Renal cortex interstitium (tissue), 11 donors: ENCODE data around the gene ATXN1. TPM values are rescaled to one million over a fixed set of nuclear protein-coding genes. Genes with fewer than 3 reads are reported as not detected.
A peak's percentile ranks its signal among the peaks of the same experiment; 100 is the strongest.
"Not testable (repeated sequence)": the region's sequence is repeated elsewhere in the genome, so short reads cannot be mapped to it uniquely, and the experiment has no call there.

Experiments
- DNase-seq, 11 donors: peaks; one replicate each; pipeline ENCODE4 v3.0.0-alpha.2; 2013; ENCODE audit warnings: low read depth in 9 of 11, low spot score in 4 of 11; ENCODE audit errors: extremely low read depth in 1 of 11
- polyA plus RNA-seq, 3 donors: library from polyadenylated mRNA; unstranded; fragments of 120-200 nt; gene quantifications; one replicate each; pipeline ENCODE4 v1.2.1, GENCODE V29; 2013; ENCODE audit not compliant: insufficient read length in 3 of 3

Gene ATXN1
- polyA plus RNA-seq, 3 donors, result 19.3 to 21.9 (median 19.4) TPM

DNA sequence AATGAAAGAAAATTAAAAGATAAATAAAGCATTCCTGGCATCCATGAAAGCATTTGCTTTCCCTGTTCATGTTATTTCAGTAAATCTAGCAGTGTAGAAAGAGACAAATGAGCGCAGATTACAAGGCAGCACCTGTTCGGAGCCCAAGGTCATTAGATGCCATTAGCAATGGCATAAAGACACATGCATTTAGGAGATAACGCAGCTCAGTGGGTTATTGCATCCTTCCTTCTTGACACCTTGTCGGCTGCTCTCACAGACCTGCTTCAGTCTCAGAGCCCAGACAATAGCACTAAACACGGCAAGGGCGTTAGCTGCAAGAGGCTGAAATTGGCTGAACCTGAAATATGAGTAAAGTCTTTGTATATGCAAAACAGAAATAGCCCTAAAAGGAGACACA is 140.3 kb downstream of the ATXN1 start:
- no peak for DNase-seq

DNA sequence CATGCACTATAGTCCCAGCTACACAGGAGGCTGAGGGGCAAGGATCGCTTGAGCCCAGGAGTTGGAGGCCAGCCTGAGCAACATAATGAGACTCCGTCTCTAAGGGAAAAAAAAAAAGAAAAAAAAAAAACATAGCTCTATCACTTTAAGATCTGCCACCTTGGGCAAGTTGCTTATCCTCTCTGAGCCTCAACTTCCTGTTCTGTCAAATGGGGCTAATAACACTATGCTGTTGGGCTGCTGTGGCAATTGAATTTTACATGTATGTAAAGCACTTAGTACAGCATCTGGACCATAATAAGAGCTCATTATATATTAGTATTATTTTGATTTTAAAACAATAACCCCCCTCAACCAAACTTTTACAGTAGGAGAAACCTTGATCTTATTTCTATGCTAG is 141.5 kb downstream of the ATXN1 start:
- no peak for DNase-seq

DNA sequence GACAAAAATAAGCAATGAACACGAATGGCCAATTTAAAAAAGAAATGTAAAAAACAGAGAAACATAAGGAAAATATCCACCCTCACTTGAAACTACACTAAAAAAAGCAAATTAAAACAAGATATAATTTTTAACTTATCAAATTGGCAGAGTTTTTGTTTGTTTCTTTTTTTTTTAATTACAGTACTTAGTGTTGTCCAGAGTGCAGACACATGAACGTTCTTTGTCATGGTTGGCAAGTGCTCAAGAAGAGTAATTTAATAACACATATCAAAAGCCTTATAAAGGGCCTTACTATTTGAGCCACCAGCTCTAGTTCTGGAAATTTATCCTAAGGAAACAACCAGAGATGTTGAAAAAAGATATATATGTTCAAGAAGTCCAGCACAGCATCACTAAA is 142.3 kb downstream of the ATXN1 start:
- DNase-seq, result peak in 7 of 11 donors; percentile 24 to 62 (median 53)

DNA sequence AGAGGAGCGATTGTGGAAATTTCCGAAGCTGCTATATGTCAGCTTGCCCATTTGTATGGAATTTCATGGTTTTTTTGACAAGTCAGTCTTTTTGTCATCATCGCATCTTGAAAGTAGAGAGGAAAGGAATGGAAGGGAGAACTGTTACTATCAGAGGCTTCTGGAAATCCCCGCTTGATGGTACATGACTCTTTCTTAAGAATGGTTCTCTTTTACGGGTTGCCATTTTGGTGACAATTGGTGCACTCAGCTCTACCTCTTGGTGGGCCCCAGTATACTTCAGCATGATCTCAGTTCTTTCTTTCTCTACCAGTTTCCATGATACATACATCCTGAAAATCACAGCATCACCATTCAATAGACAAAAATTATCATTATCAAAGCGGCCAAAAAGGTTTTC is 146.0 kb downstream of the ATXN1 start:
- not testable (repeated sequence) for DNase-seq

DNA sequence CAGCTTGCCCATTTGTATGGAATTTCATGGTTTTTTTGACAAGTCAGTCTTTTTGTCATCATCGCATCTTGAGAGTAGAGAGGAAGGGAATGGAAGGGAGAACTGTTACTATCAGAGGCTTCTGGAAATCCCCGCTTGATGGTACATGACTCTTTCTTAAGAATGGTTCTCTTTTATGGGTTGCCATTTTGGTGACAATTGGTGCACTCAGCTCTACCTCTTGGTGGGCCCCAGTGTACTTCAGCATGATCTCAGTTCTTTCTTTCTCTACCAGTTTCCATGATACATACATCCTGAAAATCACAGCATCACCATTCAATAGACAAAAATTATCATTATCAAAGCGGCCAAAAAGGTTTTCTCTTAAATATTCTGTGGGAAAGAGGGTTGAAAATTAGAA is 147.1 kb downstream of the ATXN1 start:
- DNase-seq, result not testable (repeated sequence)

DNA sequence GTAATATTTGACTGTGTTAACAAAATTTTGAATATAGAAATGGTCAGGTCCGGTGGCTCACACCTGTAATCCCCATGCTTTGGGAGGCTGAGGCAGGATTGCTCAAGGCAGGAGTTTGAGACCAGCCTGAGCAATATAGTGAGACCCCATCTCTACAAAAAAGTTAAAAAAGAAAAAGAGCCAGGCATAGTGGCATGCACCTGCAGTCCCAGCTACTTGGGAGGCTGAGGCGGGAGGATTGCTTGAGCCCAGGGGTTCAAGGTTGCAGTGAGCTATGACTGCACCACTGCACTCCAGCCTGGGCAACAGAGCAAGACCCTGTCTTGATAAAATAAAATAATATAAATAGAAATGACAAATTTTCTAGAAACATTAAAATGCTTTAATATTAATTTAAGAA is 147.8 kb downstream of the ATXN1 start:
- not testable (repeated sequence) for DNase-seq

DNA sequence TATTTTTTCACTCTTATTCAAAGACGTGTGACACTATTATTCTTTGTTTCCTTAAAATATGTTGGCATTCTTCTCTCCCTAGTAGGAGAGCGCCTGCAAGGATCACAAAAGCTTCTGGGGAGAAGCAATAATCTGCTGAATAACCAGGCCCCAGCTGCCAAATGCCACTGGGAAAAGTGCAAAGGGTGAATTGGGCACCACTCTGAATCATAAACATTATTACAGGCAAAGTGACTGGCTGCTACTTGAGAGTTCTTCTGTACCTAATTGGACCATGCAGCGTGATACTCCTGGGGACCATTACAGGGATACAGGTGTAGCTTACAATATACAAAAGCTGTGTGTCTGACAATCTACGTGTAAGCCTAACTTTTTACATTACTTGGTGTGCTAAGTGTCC is 152.8 kb downstream of the ATXN1 start:
- no peak for DNase-seq

DNA sequence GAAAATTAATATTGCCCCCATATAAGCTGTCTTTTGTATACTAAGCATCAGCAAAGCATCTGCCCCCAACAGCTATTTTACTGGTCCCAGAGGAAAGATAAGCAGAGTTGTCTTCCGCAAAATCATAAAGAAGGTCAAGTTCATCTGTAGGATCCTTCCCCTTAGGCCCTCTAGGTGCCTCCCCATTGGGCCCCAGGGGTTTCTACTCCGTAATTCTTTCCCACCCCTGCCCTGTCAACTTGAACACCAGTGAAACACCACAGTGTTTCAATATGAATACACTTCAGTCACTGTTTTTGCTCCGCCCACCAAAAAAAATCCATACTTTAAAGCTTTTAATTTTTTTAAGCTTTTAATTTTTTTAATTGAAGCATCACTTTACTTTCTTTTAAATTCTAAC is 159.2 kb downstream of the ATXN1 start:
- no peak for DNase-seq

DNA sequence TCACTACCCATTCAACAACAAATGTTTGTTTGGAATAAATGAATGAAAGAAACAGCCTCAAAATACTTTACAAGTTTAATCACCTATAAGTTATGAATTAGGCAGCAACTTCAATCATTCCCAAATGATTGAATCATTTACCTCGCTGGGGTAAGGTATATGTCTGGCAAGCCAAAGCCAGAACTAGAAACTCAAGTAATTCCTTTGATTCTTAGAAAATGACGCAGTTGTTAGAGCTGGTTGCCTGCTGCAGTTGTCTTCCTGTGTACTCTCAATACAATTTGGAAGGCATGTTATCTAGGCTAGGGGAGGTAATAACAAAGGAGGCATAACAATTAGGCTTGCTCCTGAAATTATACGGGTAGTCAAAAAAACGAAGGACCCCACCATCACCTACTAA is 160.6 kb downstream of the ATXN1 start:
- no peak for DNase-seq

DNA sequence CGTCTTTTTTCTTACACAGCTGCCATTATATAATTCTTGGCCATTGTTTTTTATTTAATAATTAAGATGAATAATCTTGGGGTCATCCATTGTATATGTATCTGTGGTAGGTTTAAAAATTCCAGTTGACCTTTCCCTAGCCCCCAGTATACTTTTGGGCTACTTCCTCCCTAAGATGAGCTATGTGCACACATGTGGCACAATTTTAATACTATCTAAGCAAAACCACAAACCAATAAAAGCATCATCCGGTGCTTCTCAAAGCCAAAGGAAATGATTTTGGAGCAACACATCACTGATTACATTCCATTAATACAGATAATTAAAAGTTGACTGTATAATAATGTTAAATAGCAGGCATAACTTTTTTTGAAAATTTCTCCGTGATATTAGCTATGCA is 161.2 kb downstream of the ATXN1 start:
- no peak for DNase-seq

DNA sequence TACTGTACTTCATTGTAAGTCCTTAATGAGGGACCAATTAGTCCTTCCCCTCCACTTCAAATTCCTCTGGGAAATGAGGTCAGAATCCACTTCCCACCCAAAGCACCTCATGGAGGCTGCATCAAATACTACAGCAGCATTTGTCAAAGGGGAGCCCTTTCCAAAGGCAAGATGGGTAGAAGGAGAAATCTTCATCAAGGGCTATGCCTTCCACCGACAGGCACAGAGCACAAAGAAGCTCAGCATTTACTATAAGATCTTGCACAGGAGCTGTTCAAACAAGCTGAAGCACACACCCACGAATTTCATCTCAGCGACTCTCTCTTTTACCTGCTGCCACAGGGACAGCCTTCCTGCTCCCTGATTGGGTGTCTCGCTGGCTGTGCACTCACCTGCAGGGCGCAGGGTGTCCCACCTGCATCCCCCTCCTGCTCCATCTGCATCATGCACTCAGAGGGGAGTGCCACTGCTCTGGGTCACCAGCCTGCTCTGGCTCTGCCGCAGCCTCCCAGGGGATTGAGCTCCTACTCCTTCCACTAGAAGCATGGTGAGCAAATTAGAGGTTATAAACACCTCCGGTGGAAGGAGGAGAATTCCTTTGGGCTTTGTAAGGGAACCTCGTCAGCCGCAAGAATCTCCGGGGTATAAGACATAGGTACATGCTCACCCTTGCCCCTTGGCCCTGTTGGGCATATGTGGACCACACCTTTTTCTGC is 164.5 kb downstream of the ATXN1 start:
- DNase-seq, result no peak

DNA sequence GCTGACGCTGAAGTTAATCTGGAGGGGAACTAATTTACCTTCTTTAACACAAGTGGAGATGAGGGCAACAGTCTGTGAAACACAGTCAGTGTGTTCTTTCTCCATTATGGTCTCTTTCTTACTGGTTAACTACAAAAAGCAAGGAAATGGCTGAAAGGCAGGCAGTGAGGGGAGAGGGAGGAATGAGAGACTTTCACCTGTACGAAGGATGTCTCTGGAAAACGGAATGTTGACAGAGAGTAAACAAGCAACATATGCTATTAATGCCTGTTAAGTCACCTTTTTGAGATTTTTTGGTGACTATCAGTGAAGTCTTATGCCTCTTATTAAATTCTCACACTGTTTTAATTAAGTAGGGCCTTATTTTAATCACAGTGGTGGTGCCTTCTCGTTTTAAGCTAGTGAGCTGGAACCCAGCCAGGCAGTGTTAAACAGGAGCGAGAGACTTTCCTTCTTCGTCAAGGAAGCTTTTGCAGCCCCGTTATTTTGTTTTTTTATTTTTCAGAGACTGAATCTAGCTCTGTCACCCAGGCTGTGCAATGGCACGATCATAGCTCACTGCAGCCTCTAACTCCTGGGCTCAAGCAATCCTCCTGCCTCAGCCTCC is 165.6 kb downstream of the ATXN1 start:
- DNase-seq, result no peak

DNA sequence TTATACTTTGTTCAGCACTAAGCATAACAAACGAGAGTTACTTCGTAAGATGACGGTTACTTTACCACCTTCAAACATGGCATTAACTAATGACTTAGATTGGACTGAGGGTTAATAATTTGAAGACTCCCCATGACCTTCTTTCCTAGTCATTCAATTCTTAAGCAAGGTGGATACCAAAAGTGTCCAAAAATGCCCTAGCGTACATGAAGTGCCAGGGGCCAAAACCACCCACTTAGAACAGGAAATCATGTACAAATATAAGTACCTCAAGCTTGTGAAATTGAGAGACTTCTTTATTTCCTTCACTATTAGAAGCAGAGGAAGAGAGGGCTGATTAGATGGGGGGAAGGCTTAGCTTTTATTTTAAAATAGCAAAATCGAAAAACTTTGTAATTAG is 166.4 kb downstream of the ATXN1 start:
- no peak for DNase-seq

DNA sequence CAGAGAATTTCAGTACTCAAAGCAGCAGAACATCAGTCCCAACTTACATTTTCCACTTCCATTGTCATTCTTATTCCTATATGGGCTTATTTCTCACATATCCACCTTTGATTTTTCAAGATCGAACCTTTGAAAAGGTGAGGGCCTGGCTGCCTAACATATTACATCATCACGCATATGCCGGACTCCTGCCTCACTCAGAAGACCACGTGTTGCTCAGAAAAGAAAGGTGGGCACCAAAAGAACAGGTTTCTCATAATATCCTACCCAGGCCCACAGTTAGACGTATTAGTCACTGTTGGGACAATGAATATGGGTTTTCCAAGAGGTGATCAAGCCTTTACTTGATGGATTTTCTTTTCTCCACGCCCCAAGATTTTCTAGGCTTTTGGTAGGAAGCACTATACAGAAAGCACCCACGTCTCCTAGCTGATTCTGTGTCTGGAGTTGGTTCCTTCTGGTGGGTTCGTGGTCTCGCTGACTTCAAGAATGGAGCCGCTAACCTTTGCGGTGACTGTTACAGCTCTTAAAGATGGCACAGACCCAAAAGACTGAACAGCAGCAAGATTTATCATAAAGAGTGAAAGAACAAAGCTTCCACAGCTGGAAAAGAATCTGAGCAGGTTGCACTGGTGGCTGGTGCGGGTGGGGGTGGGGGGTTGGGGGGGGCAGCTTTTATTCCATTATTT is 168.9 kb downstream of the ATXN1 start:
- no peak for DNase-seq

DNA sequence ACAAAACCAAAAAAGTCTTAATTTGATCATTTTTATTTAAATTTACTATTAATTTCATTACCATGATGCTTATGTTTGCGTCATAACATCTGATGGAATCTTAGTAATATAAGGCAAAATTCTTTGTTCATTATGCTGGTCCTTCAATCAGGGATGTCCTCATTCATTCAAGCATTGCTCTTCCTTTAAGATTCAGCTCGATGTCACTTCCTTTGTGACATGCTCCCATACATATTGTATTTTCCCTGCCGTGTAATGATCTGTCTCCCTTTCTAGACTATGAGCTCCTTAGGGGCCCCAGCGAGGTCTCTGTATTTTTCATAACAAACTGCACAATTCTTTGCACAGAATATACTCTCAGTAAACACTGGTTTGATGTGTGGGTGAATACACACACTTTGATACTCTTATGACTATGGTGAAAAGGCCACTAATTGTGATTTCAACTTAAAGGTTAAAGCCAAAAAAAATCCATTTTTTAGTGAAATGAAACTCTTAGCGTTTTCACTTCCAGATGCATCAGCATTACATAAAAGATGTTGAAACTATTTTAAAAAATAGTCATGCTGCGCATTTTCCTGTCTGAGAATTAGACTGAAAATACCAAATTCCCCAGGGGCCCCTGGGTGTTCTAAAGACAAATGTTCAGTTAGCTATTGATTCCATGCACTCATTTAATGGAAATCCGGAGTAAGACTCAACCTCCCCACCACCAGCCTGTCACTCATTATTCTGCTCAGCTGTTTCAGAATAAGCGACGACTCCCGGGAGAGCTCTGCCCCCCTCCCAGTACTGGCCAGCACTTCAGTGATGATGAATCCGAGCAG is 169.7 kb downstream of the ATXN1 start:
- no peak for DNase-seq

DNA sequence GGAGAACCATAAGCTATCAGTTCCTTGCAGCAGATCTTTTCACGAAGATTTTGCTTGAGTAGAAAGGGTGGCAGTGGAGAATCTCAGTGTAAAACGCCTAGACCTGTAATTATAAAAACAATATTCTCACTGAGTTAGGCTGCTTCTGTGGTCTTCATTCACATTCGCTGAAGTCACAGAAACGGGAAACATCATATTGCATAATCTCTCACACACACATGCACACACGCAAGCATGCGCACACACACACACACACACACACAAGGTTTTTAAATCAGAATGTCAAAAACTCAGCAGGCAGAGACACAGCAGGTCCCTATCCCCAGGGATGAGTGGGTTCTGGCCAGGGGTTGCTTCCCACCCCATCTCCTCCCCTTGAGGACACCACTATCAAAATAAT is 175.5 kb downstream of the ATXN1 start:
- DNase-seq, result no peak

DNA sequence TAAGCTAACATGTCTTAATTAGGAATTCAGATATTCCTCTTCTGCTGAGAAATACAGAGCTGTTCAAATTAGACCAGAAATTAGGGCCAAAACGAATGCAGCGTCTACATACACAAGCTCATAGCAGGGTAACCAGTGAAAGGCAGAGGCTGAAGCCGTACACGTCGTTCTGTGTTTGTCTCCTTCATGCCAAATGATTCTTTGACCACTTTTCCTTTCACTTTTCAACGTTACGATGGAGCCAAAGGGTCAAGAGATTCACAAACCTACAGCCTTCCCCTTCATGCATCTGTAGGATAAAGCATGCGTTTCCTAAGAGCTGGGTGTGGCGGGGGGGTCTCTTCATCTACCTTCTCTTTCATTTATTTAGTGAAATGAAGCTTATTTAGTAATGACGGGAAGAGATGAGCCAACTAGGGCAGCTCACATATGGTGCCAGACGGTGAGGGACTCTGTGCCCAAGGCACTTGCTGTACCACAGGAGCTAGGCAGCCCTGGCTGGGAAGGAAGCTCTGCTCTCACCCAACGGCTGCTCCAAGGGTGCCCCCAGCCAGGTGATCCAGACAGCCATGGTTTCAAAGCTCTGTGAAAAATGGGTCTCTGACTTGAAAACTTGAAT is 178.0 kb downstream of the ATXN1 start:
- DNase-seq, result no peak

DNA sequence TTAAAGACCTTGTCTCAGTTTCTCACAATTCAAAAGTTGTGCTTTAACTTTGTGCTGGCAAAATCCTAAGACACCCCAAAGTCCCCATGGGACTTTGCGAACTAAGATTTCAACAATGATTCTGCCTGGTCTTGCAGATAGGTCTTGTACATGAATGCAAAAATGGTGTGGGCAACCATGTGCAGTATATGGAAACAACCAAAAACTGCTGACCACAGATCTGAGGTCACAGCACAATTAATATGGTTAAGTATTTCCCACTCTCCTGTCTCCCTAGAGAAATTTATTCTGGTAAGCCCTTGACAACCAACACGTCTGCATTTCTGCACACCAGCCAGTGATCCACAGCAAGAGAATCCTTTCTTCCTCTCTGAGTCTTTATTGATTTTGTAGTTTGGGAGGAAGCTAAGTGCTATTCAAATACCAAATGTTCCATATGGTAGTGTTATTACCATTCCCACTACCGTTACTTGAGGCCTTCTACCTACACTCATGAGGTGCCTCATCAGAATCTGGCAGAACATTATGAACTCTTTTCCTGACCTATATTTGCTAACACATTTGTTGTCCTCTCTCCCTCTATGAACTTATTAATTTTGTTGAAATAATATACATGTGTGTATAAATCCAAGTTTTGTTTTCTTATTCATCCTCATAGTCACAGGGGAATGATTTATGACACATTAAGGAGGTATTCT is 178.7 kb downstream of the ATXN1 start:
- DNase-seq, result no peak
